Neuron (in vitro differentiated cells): ENCODE data around the gene NCF4.
A peak's percentile ranks its signal among the peaks of the same experiment; 100 is the strongest.

Experiments
- H2AFZ ChIP-seq: one replicate; pipeline ENCODE4 v1.6.1; 2013; ENCODE audit warnings: low read depth, mild to moderate bottlenecking, inconsistent platforms, low read length, moderate library complexity
- H3K27me3 ChIP-seq: one replicate; pipeline ENCODE4 v1.6.1; 2013; ENCODE audit warnings: low read length; ENCODE audit not compliant: insufficient read depth
- H3K36me3 ChIP-seq: one replicate; pipeline ENCODE4 v1.6.1; 2013; ENCODE audit warnings: low read length; ENCODE audit not compliant: insufficient read depth
- H3K4me1 ChIP-seq: one replicate; pipeline ENCODE4 v1.6.1; 2013; ENCODE audit warnings: low read length; ENCODE audit not compliant: insufficient read depth
- H3K4me3 ChIP-seq: 2 replicates; pipeline ENCODE4 v1.5.1; 2013; ENCODE audit warnings: mild to moderate bottlenecking, low read length, moderate library complexity
- H3K9me3 ChIP-seq: one replicate; pipeline ENCODE4 v1.6.1; 2013; ENCODE audit warnings: low read length

Gene NCF4

GRCh38 chr22:36860821-36861659 lies at the start of gene NCF4:
Gene NCF4 (plus strand): TSS chr22:36861006. CDS start chr22:36861172, 166 bp downstream.
- H2AFZ ChIP-seq, result no peak within 1 kb of the TSS
- no peak within 1 kb of the TSS for H3K4me3 ChIP-seq
- no peaks in the 10 kb centered on the region for H3K4me1 ChIP-seq
- peaks cover 15% of the 10 kb centered on the region for H3K27me3 ChIP-seq
- H3K9me3 ChIP-seq, result no peaks in the 10 kb centered on the region
- H3K36me3 ChIP-seq, result no peaks in the 10 kb centered on the region

- Histone ChIP-seq H3K27me3 (peaks cover 18% of the 10 kb centered on the region), H3K36me3 (no peaks in the 10 kb centered on the region), H3K4me3 (no peak overlapping the region)
Observed at GRCh38 chr22:36811094-36811800, 49.6 kb upstream of the NCF4 start.

GRCh38 chr22:36814801-36815200 lies 46.0 kb upstream of the NCF4 start:
- Histone ChIP-seq H3K4me3 (no peak overlapping the region), H3K4me1 (peaks cover 11% of the 10 kb centered on the region), H3K9me3 (no peaks in the 10 kb centered on the region), H3K36me3 (no peaks in the 10 kb centered on the region), H2AFZ (no peak overlapping the region), H3K27me3 (peaks cover 50% of the 10 kb centered on the region)

More at GRCh38 chr22:36811094-36811800, 49.6 kb upstream of the NCF4 start:
- Histone ChIP-seq H3K9me3 (no peaks in the 10 kb centered on the region), H2AFZ (no peak overlapping the region), H3K4me1 (no peaks in the 10 kb centered on the region)

GRCh38 chr22:36815558-36816338 lies 45.1 kb upstream of the NCF4 start:
- no peak overlapping the region for H3K4me3 ChIP-seq
- H3K4me1 ChIP-seq, result peaks cover 11% of the 10 kb centered on the region
- no peaks in the 10 kb centered on the region for H3K36me3 ChIP-seq
- peaks cover 54% of the 10 kb centered on the region for H3K27me3 ChIP-seq
- H2AFZ ChIP-seq, result no peak overlapping the region
- no peaks in the 10 kb centered on the region for H3K9me3 ChIP-seq

GRCh38 chr22:36816339-36816635 lies 44.5 kb upstream of the NCF4 start:
- Histone ChIP-seq H2AFZ (no peak overlapping the region), H3K9me3 (no peaks in the 10 kb centered on the region), H3K4me3 (peak overlapping the region; percentile 29), H3K4me1 (peaks cover 11% of the 10 kb centered on the region), H3K36me3 (no peaks in the 10 kb centered on the region), H3K27me3 (peaks cover 58% of the 10 kb centered on the region)

GRCh38 chr22:36816636-36817524 lies 43.9 kb upstream of the NCF4 start, which contains the start of gene PVALB:
Gene PVALB (minus strand): TSS chr22:36817035. CDS start chr22:36817005, 30 bp downstream.
- H3K27me3 ChIP-seq, result peaks cover 58% of the 10 kb centered on the region
- H3K36me3 ChIP-seq, result no peaks in the 10 kb centered on the region
- H2AFZ ChIP-seq, result peak within 1 kb of the TSS; percentile 75
- H3K9me3 ChIP-seq, result no peaks in the 10 kb centered on the region
- peaks cover 11% of the 10 kb centered on the region for H3K4me1 ChIP-seq
- H3K4me3 ChIP-seq, result peak within 1 kb of the TSS; percentile 29

- Histone ChIP-seq H3K4me1 (peaks cover 11% of the 10 kb centered on the region), H3K9me3 (no peaks in the 10 kb centered on the region), H3K36me3 (no peaks in the 10 kb centered on the region), H3K4me3 (no peak overlapping the region), H2AFZ (no peak overlapping the region), H3K27me3 (peaks cover 58% of the 10 kb centered on the region)
Observed at GRCh38 chr22:36817525-36817848, 43.3 kb upstream of the NCF4 start.

- Histone ChIP-seq H3K4me1 (peaks cover 11% of the 10 kb centered on the region), H3K9me3 (no peaks in the 10 kb centered on the region), H3K4me3 (no peak overlapping the region), H3K27me3 (peaks cover 58% of the 10 kb centered on the region), H3K36me3 (no peaks in the 10 kb centered on the region), H2AFZ (no peak overlapping the region)
Observed at GRCh38 chr22:36818010-36818642, 42.7 kb upstream of the NCF4 start.

GRCh38 chr22:36819112-36819511 lies 41.7 kb upstream of the NCF4 start:
- Histone ChIP-seq H3K4me1 (peaks cover 11% of the 10 kb centered on the region), H3K36me3 (no peaks in the 10 kb centered on the region), H2AFZ (no peak overlapping the region), H3K9me3 (no peaks in the 10 kb centered on the region), H3K27me3 (peaks cover 58% of the 10 kb centered on the region), H3K4me3 (no peak overlapping the region)

GRCh38 chr22:36822581-36822980 lies 38.2 kb upstream of the NCF4 start:
- H3K4me3 ChIP-seq, result no peak overlapping the region
- no peaks in the 10 kb centered on the region for H3K4me1 ChIP-seq
- no peaks in the 10 kb centered on the region for H3K36me3 ChIP-seq
- H3K27me3 ChIP-seq, result peaks cover 27% of the 10 kb centered on the region
- no peaks in the 10 kb centered on the region for H3K9me3 ChIP-seq
- H2AFZ ChIP-seq, result no peak overlapping the region

- H3K4me1 ChIP-seq, result no peaks in the 10 kb centered on the region
- H3K27me3 ChIP-seq, result peaks cover 20% of the 10 kb centered on the region
- H3K36me3 ChIP-seq, result no peaks in the 10 kb centered on the region
- H3K4me3 ChIP-seq, result no peak overlapping the region
- H3K9me3 ChIP-seq, result no peaks in the 10 kb centered on the region
- H2AFZ ChIP-seq, result no peak overlapping the region
Observed at GRCh38 chr22:36823186-36823839, 37.5 kb upstream of the NCF4 start.

- H3K4me3 ChIP-seq, result no peak overlapping the region
- no peaks in the 10 kb centered on the region for H3K9me3 ChIP-seq
- H3K36me3 ChIP-seq, result no peaks in the 10 kb centered on the region
- peaks cover 10% of the 10 kb centered on the region for H3K27me3 ChIP-seq
- H3K4me1 ChIP-seq, result no peaks in the 10 kb centered on the region
- H2AFZ ChIP-seq, result no peak overlapping the region
Observed at GRCh38 chr22:36824655-36825054, 36.2 kb upstream of the NCF4 start.
